ENCODE data around the gene ROBO4.
A peak's percentile ranks its signal among the peaks of the same experiment; 100 is the strongest.

ROBO4 gene

DNA sequence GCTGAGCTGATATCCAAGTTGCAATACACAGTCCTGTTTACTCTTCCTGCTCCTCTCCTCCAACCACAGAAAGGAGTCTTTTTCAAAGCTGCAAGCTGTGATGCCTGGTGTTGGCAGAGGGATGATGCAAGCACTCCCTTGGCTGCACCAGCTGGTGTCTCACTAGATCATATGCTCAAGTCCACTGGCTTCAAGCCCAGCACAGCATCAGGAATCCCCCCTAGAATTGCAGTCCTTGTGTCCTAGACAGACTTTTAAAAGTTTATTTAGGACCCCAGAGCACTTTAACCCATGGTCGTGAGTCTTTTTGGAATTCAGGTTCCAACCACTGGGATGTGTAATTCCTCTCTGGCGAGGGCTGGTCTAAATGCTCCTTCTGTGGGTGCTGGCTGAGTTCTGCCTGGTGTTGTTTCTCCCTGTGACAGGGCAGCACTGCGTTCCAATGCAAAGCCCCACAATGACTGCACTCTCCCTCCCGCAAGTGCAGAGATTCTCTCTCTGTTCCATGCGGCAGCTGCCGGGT lies 19.5 kb upstream of the ROBO4 start:
- no peak for DNase-seq

DNA sequence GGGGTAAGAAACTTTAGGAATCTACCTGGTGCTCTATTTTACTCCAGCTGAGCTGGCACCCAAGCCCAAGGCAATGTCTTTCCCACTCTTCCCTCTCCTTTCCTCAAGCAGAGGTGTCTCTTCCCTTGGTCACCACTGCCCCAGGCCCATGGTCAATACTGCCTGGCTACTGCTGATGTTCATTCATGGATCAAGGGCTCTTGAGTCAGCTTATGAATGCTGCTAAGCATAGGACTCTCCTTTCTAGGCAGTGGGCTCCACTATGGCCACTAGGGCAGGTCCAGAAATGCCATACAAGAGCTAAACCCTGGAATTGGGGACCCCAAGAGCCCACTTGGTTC lies 18.7 kb upstream of the ROBO4 start:
- no peak for DNase-seq

DNA sequence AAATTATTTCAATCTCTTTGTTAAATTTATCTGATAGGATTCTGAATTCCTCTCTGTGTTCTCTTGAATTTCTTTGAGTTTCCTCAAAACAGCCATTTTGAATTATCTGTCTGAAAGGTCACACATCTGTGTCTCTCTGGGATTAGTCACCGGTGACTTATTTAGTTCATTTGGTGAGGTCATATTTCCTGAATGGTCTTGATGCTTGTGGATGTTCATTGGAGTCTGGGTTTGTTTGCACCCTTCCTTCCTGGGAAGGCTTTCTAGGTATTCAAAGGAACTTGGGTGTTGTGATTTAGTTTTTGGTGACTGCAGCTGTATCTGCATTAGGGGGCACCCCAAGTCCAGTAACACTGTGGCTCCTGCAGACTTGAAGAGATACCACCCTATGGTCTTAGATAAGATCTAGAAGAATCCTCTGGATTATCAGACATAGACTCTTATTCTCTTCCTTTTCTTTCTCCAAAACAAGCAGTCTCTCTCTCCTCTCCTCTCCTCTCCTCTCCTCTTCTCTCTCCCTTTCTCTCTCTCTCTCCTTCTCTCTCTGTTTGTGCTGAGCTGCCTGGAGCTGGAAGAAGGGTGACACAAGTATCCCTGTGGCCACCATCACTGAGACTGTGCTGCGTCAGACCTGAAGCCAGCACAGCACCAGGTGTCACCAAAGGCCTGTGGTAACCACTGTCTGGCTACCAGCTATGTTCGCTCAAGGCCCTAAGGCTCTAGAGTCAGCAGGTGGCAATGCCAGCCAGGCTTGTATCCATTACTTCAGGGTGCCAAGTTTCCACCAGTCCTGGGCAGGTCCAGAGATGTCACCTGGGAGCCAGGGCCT lies 18.1 kb upstream of the ROBO4 start:
- peak; percentile 45 for DNase-seq

DNA sequence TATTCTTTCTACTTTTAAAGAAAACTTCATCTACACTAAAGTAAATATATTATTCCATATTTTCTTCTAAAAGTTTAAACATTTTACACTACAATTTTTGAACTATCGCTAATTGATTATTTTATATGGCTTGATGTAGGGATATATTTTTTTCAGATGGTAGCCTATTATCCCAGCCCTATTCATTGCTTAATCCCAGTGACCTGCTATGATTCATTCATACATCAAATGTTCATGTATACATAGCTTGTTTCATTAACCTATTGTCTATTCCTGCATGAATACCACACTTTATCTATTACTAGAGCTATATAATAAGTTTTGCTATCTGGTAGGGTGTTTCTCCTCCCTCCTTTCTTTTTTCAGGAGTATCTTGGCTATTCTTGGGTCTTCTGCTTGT lies 5.0 kb upstream of the ROBO4 start:
- no peak for DNase-seq

DNA sequence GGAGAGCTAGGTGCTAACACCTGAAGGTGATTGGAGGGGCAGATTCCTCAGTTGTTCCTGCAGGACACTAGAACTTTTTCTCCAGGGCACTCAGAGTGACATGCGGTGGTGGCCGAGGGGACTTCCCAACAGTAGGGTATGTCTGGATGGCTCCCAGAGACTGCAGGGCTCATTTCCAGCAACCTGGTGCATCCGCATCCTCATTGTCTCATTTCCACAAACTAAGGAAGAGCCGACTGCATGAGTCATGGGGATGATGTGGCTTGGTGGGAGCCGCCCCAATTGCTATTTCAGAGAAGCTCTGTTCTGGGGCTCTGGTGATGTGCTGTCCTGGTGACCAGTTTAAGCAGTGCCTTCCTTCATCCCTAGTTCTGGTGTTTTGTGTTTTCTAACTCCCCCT lies 2.8 kb upstream of the ROBO4 start:
- DNase-seq, result peak; percentile 96

DNA sequence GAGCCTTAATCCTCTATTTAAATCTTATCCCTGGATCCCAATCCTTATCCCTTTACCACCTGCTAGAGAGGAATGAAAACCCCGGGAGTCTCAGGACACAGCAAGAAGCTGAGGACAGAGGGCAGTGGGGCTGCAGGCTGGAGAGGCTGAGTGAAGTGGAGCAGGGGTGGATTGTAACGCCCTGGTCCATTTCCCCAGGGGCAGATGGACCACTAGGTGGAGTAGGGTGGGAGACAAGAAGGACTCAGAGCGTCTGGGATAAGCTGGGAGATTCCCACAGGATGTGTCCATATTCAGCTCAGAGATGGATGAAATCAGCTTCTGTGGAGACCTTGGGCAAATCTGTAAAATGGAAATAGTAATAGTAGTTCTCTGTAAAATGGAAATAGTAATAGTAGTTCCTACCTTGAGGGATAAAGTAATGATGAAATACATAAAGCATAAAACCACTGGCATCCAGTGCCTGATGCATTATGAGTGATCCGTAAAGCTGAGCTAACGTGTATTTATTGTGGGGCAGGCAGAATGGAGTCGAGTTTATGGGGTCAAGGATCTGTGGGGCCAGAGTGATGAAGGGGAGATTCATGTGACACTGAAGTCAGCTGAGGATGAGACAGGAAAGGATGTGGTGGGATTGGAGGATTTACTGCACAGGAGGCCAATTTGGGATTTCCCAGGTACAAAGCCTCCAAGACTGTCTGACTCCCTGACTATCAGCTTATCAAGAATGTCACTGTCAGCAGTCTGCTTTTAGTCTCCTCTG lies 1.9 kb upstream of the ROBO4 start:
- DNase-seq, result peak; percentile 42

DNA sequence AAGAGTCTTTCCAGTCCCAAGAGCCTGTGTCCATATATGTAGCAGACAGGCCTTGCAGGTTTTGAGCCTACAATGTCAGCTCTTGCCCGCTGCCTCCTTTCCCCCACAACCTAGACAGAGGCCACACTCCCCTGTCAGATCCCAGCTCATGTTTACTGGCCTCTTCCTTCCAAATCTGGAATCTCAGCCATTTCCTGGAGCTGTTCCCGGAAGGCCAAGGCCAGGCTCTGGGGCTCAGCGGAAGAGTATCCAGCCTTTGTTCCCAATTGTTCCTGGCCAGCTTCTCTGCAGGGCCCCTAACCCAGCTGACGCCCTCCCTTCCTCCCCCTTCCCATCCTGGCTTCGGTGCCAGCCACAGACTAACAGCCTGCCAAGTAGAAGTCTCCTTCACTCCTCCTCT lies 1.0 kb upstream of the ROBO4 start:
- peak; percentile 83 for DNase-seq

DNA sequence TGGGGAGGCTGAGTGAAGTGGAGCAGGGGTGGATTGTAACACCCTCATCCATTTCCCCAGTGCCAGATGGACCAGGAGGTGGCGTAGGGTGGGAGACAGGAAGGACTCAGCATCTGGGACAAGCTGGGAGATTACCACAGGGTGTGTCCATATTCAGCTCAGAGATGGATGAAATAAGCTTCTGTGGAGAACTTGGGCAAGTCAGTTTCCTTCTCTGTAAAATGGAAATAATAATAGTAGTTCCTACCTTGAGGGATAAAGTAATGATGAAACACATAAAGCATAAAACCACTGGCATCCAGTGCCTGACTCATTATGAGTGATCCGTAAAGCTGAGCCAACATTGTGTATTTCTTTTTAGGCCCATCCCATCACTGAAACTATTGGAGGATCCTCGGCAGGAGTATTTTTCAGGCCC lies 607 bp upstream of the ROBO4 start:
- peak; percentile 95 for DNase-seq

DNA sequence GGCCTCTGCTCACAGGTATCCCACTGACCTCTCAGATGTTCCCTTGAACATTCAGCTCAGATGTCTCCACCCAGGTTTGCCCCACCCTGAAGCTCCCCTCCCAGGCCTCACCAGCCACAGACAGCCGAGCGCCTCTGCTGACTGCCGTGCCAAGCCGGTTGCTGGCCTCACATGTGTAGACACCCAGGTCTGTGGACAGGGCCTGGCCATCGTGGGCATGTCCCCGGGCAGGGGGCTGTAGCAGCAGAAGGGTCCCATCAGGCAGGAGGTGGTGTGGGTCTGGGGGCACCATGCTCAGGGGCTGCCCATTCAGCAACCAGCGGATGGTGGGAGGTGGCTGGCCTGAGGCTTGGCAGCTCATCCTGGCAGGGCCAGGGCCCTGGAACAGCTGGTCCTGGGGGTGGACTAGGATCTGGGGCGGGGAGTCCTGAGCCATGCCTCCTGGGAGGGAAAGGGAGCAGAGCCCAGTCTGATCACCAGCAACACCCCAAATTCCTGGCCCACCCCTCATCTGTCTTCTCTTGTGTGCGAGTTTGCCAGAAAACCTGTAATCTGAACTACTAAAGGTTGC lies 759 bp downstream of the ROBO4 start:
- no peak for DNase-seq

DNA sequence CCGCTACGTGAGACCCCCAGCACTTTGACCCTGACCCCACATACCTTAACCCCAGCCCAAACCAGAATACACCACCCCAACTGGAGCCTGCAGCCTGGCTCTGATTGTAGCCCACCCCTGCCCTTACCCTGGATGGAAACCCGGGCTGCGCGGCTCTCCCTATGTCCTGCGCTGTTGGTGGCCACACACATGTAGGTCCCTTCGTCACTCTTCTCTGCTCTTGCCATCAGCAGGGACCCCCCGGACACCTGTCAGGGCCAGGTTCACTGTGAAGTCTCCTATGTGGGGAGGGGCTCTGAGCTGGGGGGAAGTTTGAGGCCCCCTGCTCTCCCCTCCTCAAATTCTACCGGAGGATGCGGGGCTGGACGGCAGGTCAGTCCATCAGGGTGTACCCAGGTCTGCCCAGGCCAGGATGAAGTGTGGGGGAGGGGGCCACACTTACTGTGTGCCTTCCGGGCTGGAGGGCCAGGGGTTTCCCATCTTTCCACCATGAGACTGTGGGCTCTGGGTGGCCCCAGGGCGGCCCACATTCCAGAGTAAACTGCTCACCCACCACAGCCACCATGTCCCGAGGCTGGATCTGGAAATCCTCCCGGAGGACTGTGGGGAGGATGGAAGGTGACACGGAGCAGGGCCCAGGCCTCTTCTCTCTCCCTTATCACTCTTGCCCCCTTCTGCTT lies 1.5 kb downstream of the ROBO4 start:
- DNase-seq, result peak; percentile 53

DNA sequence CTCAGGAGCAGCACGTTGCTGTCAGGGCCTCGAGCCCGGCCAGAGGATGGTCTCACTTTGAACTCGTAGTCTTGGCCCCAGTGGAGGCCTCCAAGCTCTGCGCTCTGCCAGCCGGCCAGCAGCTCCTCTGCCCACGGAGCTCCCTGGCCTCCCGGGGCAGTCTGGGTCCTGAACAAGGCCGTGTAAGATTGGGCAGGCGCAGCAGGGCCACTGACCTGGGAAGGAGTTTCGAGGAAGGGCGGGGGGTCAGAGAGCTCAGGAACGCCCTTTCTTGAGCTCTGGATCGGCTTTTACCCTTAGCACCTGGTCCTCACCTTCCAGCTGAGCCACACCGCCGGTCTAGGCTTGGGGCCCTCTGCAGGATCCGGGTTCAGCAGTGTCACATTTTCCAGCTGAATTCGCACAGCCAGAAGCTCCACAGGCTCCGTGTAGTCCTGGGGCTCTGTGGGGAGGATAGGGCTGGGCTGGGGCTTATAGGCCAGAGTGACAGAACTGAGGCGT lies 2.1 kb downstream of the ROBO4 start:
- no peak for DNase-seq

DNA sequence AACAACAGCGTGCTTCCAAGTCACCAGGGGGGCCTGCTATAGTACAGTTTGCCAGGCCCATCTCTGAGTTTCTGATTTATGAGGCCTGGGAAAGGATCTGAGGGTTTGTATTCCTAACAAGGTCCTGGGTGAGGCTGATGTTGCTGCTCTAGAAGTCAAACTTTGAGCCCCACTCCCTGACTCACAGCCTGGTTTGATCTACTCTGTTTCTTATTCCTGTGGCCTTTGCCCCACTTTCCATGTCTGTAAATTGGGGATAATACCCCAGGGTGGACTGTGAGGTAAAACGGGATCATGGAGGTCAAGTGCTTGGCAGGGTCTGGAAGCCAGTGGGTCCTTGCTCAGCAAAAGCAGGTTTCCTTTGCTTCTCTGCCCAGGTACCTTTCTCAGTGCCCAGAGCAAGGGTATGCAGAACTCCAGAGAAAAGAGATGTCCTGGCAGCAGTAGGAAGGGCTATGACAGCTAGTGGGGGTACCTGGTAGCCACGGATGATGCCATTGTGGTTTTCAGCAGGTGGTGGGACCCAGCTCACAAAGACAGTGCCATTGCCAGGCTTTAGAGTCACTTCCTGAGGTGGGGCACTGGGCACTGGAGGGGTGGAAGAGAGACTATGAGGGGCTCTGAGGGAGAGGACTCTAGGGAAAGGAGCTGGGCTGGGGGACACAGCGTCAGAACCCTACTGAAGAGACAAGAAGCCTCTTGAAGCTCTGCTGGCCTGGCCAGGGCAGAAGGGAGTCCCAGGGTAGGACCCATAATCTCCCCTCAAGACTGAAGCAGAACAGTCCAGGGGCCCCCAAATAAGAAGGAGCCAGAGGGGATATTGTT lies 2.8 kb downstream of the ROBO4 start:
- DNase-seq, result no peak

DNA sequence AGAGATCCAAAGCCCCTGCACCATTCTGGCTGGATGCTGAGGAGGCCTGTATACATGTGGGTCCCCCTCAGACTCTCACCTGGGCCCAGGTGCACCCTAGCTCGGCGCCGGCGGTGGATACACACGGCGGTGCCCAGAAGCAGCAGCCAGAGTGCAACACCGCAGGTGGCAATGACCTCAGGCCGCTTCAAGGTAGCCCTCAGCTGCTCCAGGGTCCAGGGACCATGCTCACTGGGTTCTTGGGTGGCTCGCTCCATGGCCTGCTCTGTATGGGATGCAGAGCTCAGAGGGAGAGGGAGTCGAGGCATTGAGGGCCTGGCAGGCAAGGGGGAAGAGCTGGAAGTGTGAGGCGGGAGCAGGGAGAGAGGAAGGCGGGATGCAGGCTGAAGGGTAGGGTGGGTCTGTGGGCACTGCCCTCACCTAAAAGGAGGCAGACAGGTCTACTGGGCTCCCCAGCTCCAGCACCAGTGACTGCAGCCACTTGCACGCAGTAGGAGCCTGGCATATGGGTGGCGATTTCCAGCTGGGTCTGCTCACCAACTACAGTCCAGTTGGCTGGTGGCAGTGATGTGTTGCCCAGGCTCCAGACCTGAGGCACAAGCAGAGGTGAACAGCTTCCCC lies 3.8 kb downstream of the ROBO4 start:
- DNase-seq, result no peak

DNA sequence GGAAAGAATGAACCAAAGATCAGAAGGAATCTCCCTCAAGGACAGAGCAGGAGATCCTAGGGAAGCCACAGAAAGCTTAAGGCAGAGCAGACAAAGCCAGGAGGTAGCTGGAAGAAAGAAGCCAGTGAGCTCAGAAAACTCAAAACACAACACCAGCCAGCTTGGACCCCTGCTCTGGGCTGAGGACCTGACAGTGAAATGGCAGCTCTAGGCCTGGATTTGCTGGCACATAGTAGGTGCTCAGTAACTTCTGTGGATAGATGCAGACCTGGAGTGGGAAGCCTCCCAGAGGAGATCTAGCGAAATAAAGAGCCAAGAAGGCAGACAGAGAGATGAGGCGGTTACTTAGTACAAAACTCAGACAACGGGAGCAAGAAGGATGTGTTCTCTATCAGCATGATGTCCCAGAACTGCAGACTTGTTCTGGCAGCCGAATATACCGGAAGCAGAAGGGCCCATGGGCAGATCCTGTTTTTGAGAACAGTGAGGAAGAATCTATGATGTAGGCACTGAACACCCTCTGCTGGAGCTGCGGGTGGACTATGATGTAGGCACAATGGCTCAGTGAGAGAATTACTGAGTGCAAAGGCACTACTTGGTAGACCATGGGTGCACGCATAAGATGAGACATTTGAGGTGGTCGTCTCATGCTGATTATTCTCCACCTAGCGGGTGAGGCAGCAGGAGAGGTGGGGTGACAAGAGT lies 4.8 kb downstream of the ROBO4 start:
- DNase-seq, result no peak

DNA sequence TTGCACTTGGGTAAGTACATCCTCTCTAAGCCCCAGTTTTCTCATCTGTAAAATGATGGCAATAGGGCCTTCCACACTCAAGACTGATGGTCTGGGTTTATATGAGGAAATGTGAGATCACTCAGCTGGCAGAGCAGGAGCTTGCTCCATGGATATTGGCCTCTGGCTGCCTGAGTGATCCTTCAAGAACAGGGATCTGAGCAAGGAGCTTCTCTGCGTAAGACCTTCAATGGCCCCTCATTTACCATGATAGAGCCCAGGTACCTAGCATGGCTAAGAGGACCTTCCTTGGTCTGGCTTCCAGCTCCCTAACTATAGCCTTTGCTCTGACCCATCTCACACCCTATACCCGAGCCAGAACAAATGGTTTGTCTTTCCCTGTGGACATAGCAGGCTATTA lies 5.5 kb downstream of the ROBO4 start:
- no peak for DNase-seq

DNA sequence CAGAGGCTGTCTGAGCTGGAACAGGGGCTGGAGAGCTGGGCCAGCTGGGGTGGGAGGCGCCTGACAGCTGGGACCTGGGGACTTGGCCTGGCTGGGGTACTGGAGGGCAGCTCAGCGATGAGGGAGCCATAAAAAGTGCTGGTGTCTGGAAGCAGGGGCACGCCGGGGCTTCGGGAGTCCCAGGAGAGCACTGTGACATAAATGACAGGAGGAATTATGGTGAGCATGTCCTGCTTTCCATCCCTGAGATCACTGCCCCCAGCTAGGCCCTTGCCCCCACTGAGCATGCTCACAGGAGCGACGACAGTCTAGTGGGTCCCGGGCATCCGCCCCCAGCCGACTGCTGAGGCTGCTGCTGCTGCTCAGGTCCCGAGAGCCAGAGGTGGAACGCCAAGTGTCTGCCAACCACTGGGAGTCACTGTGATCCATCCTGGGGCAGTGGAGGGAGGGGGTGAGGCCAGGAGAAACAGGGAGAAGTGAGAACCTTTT lies 6.2 kb downstream of the ROBO4 start:
- peak; percentile 14 for DNase-seq

DNA sequence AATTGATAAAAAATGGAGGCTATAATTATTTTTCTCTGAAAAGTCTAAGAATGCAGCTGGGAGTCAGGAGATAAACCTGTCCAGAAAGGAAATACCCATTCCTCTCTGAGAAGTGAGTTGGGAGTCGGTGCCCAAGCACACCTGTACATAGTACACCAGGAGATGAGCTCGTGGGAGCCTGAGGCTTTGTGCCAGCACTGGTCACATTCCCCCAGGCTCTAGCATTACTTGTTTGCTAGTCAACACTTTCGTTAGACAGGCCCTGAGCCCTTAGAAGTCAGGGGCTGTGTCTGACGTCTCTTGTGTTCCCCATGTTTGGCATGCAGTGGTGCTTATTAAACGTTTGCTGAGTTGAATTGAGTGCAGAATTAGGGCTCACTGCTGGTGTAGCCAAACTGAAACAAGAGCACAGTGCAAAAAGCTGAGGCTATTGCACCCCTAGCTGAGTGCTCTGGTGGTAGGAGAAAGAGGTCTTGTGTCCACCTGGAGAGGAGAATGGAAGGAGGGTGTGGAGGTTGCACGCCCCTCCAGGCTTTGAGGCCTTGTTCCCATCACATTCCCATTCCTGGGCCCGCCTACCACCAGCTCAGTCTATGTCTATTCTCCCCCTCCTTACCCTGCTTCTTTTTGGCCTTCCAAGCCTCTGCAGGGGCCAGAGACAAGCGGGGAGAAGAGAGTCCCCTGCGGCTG lies 6.8 kb downstream of the ROBO4 start:
- no peak for DNase-seq

DNA sequence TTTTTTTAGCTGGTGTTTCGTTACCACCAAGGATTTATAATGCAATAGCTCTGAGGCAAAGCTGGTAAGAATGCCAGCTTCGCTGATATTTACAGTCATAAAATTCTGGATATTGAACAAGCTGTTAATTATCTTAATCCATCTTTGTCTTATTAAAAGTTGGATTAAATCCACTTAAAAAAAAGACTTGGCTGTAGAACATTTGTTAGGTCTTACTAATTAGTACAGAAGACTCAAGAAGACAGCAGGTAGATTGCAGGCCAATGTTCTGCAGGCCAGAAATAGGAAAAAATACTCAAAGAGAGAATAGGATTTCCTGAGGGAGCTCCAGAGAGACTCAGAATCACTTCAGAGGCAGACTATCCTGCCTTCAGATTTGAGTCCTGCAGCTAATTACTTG lies 7.5 kb downstream of the ROBO4 start:
- no peak for DNase-seq

DNA sequence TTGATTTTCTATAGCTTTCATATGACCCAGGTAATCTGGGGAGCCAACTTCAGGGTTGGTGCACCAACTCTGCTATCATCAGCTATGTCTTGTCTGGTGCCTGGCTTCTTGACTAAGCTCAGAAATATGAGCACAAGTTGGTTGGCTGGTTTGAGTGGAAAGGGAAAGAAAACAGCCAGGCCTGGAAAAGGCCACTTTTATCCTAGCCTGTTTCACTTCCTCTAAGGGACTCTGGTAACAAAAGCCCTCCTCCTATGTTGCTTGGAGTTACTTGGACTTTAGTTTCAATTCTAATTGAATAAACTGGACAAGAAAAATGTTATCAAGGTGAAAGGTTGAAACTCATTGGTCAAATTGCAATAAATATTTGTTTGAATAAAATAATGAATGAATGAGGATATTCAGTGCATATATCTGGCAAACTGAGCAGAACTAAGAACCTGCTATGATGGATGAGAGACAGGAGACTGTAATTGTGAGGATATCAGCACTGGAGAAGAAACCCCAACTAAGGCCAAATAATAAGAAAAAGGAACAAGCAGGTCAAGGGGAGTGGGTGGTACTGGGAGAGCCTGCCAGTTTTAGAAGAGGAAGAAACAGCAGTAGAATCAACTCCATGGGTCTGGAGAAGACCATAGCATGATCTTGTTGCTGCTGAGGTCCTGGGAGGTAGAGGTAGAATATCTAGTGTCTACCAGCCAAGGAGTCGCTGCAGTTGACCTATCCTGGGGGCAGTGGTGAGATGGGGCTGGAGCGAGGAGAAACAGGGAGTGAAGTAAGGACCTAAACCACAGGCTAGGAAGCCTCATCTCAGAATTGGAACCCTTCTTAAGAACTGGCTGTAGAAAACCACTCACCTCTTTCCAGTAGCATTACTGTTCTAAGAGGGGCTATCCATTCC lies 8.2 kb downstream of the ROBO4 start:
- no peak for DNase-seq

Data from fibroblast of skin of right biceps (primary cell).